GM23248 (cell line): ENCODE data around the gene AMDHD1. TPM values are rescaled to one million over a fixed set of nuclear protein-coding genes. Genes with fewer than 3 reads are reported as not detected.

Source experiments
- DNase-seq: peaks from one replicate; pipeline ENCODE4 v3.0.0-alpha.2; 2015
- H2AFZ ChIP-seq: fragments of 200-600 bp; sonication (generic); 2 replicates; pipeline ENCODE4 v1.6.1; 2016; ENCODE audit warnings: antibody characterized with exemption
- H3F3A ChIP-seq: fragments of 200-600 bp; sonication (generic); 2 replicates; pipeline ENCODE4 v1.6.1; 2016; ENCODE audit warnings: mild to moderate bottlenecking, antibody characterized with exemption, mixed run types; ENCODE audit not compliant: insufficient read depth
- H3K27ac ChIP-seq: fragments of 200-600 bp; sonication (generic); 2 replicates; pipeline ENCODE4 v1.5.1; 2016; ENCODE audit warnings: mild to moderate bottlenecking
- H3K27me3 ChIP-seq: fragments of 200-600 bp; sonication (generic); replicated peaks from 2 replicates; pipeline ENCODE4 v1.6.1; 2016; ENCODE audit warnings: mild to moderate bottlenecking; ENCODE audit not compliant: insufficient read depth
- H3K36me3 ChIP-seq: fragments of 200-600 bp; sonication (generic); 2 replicates; pipeline ENCODE4 v1.6.1; 2016; ENCODE audit warnings: low read depth, mild to moderate bottlenecking
- H3K4me1 ChIP-seq: fragments of 200-600 bp; sonication (generic); 2 replicates; pipeline ENCODE4 v1.6.1; 2016; ENCODE audit warnings: mild to moderate bottlenecking; ENCODE audit not compliant: insufficient read depth
- H3K4me2 ChIP-seq: fragments of 200-600 bp; sonication (generic); one replicate; pipeline ENCODE4 v1.6.1; 2016; ENCODE audit warnings: mild to moderate bottlenecking; ENCODE audit not compliant: unreplicated experiment
- H3K4me3 ChIP-seq: fragments of 200-600 bp; sonication (generic); 2 replicates; pipeline ENCODE4 v1.5.1; 2016; ENCODE audit warnings: mild to moderate bottlenecking
- H3K79me2 ChIP-seq: fragments of 200-600 bp; sonication (generic); 2 replicates; pipeline ENCODE4 v1.6.1; 2016; ENCODE audit warnings: mild to moderate bottlenecking; ENCODE audit not compliant: insufficient read depth
- H3K9ac ChIP-seq: fragments of 200-600 bp; sonication (generic); 2 replicates; pipeline ENCODE4 v1.6.1; 2016; ENCODE audit warnings: mild to moderate bottlenecking
- H3K9me2 ChIP-seq: fragments of 200-600 bp; sonication (generic); 2 replicates; pipeline ENCODE4 v1.6.1; 2016; ENCODE audit warnings: mixed run types, mild to moderate bottlenecking, moderate library complexity; ENCODE audit not compliant: insufficient read depth
- H3K9me3 ChIP-seq: fragments of 200-600 bp; sonication (generic); one replicate; pipeline ENCODE4 v1.6.1; 2017; ENCODE audit warnings: low read depth
- H4K20me1 ChIP-seq: fragments of 200-600 bp; sonication (generic); 2 replicates; pipeline ENCODE4 v1.6.0; 2016; ENCODE audit not compliant: insufficient read depth
- EZH2 ChIP-seq: fragments of 200-600 bp; sonication (generic); IDR thresholded peaks from 2 replicates; pipeline ENCODE4 v1.6.1; 2018; ENCODE audit warnings: antibody characterized with exemption, mild to moderate bottlenecking; ENCODE audit not compliant: insufficient read depth, poor library complexity, severe bottlenecking
- EZH2phosphoT487 ChIP-seq: fragments of 200-600 bp; sonication (generic); IDR thresholded peaks from 2 replicates; pipeline ENCODE4 v1.6.1; 2018; ENCODE audit warnings: antibody characterized with exemption, moderate library complexity, mild to moderate bottlenecking, low read depth; ENCODE audit not compliant: insufficient read depth
- WGBS, 2 experiments: methylation state at CpG; one replicate each; pipeline ENCODE4 v1.1.6; 2015 to 2017; ENCODE audit warnings: low lambda C conversion rate in 2 of 2, low coverage in 1 of 2; ENCODE audit errors: missing lambda C conversion rate in 2 of 2; 5-methylcytosine and 5-hydroxymethylcytosine counted together
- in situ Hi-C: fragments of 300-500 bp; cut with MboI; formaldehyde crosslinking; loops from 2 replicates; pipeline ENCODE4 v1.15.0; 2020
- polyA plus RNA-seq: library from polyadenylated mRNA; unstranded; fragments of >200 nt; fragmentation: Nextera tagmentation; extraction: Ambion mirVana; gene quantifications from 2 replicates; pipeline ENCODE4 v1.2.1, GENCODE V29; 2016
- total RNA-seq: library from RNA; depleted of rRNA; stranded (reverse); fragments of >200 nt; shearing (Covaris generic); gene quantifications from 2 replicates; pipeline ENCODE4 v1.2.3, GENCODE V29; 2014; rRNA removed

AMDHD1 gene, protein sequence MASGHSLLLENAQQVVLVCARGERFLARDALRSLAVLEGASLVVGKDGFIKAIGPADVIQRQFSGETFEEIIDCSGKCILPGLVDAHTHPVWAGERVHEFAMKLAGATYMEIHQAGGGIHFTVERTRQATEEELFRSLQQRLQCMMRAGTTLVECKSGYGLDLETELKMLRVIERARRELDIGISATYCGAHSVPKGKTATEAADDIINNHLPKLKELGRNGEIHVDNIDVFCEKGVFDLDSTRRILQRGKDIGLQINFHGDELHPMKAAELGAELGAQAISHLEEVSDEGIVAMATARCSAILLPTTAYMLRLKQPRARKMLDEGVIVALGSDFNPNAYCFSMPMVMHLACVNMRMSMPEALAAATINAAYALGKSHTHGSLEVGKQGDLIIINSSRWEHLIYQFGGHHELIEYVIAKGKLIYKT
- 1.1 and 1.3 TPM in 2 replicates for total RNA-seq
- polyA plus RNA-seq: 0.22 and 0.38 TPM in 2 replicates

GRCh38 chr12:95943330-95943842, at the start of gene AMDHD1:
Gene AMDHD1, plus strand, starts transcription at chr12:95943331. Its CDS starts 68 bp downstream, at chr12:95943399.
- Histone ChIP-seq H3K9me2 (no peaks in the 10 kb centered on the region), H4K20me1 (no peaks in the 10 kb centered on the region), H3K27ac (no peak within 1 kb of the TSS), H2AFZ (peak within 1 kb of the TSS; percentile 88), H3K27me3 (no peaks in the 10 kb centered on the region), H3K4me3 (peak within 1 kb of the TSS; percentile 77), H3K4me1 (no peaks in the 10 kb centered on the region), H3K9ac (peak within 1 kb of the TSS; percentile 79), H3K9me3 (no peaks in the 10 kb centered on the region), H3F3A (no peaks in the 10 kb centered on the region), H3K36me3 (no peaks in the 10 kb centered on the region), H3K79me2 (no peaks in the 10 kb centered on the region), H3K4me2 (peak within 1 kb of the TSS; percentile 78)
- in situ Hi-C loops: no loop called here
- DNase-seq: peak; percentile 75
- no peak for TF ChIP-seq EZH2phosphoT487
- no peak for TF ChIP-seq EZH2
- 1% methylated on average over 33 of the region's 38 CpGs for WGBS, 2 experiments

DNA sequence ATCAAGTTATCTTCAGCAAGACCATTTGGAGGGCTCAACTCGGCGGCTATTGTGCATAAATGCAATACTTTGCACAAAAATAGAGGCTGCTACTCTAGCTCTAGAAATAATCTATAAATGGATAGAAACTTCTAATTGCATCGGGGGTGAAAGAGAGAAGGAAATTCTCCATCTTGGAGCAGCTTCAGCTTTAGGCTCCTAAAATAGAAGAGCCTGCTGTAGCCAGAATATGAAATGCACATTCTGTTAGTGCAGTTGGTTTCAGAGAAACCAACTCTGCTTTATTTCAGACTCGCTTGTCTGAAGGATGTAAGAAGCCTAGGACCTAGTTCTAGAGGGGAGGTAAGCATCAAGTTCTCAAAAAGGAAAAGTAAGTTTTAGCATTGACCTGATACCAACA, 46.3 kb upstream of the AMDHD1 start:
- Histone ChIP-seq H3K27ac (no peak overlapping the region), H3K36me3 (no peaks in the 10 kb centered on the region), H2AFZ (no peak overlapping the region), H3K9me3 (no peaks in the 10 kb centered on the region), H3K27me3 (peaks cover 24% of the 10 kb centered on the region), H3K79me2 (no peaks in the 10 kb centered on the region), H4K20me1 (no peaks in the 10 kb centered on the region), H3K9me2 (no peaks in the 10 kb centered on the region), H3F3A (no peaks in the 10 kb centered on the region), H3K4me1 (no peaks in the 10 kb centered on the region), H3K9ac (no peak overlapping the region), H3K4me2 (no peak overlapping the region), H3K4me3 (no peak overlapping the region)
- TF ChIP-seq EZH2phosphoT487: no peak
- no peak for TF ChIP-seq EZH2
- DNase-seq: no peak
- in situ Hi-C loops: no loop called here
- 57 to 58% methylated on average over 4 of the region's 4 CpGs for WGBS, 2 experiments

DNA sequence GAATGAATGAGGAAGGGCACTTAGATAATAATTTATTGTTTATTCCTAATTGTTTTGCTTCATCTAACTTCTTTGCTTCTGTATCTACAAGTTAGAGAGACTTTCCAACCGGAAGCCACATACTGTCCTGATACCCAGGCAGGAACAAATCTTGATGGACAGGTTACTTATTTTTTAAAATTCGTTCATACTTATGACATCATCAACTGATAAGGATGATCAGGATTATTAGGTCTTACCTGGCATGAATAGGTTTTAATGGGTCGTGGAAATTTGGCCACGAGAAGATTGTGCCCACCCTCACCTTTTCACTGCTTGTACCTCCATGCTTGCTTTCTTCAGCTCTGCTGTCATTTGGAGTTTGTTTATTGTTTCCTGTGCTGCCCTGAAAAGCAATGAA, 45.0 kb upstream of the AMDHD1 start:
- H3K27ac ChIP-seq: no peak overlapping the region
- no peak overlapping the region for H2AFZ ChIP-seq
- H3K9me3 ChIP-seq: no peaks in the 10 kb centered on the region
- in situ Hi-C loops: no loop called here
- H3K4me1 ChIP-seq: no peaks in the 10 kb centered on the region
- DNase-seq: no peak
- no peaks in the 10 kb centered on the region for H3K9me2 ChIP-seq
- H3K36me3 ChIP-seq: no peaks in the 10 kb centered on the region
- H3K4me3 ChIP-seq: no peak overlapping the region
- no peaks in the 10 kb centered on the region for H3K79me2 ChIP-seq
- no peak overlapping the region for H3K4me2 ChIP-seq
- no peaks in the 10 kb centered on the region for H4K20me1 ChIP-seq
- H3K9ac ChIP-seq: no peak overlapping the region
- H3K27me3 ChIP-seq: peaks cover 34% of the 10 kb centered on the region
- WGBS, 2 experiments: 42 to 46% methylated on average over 4 of the region's 4 CpGs
- no peaks in the 10 kb centered on the region for H3F3A ChIP-seq
- TF ChIP-seq EZH2phosphoT487: no peak
- no peak for TF ChIP-seq EZH2

DNA sequence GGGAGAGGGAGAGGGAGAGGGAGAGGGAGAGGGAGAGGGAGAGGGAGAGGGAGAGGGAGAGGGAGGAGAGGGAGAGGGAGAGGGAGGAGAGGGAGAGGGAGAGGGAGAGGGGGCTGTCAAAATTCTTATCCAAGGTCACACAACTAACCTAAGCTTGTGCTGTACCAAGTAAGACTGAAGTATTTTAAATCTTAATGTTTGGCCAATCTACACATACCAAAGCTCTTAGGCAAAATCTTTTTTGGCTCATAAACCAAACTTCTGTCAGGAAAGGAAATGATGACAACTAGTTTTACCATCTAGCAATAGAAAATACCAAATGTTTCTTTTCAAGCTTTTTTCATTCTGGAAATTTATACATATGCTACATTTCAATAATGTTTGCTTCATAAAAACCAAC, 34.6 kb upstream of the AMDHD1 start:
- no peak for TF ChIP-seq EZH2
- TF ChIP-seq EZH2phosphoT487: no peak
- no peak overlapping the region for H3K4me3 ChIP-seq
- H2AFZ ChIP-seq: no peak overlapping the region
- H3K9me2 ChIP-seq: peaks cover 4% of the 10 kb centered on the region; the same call in 1 of the 2 replicates
- no peaks in the 10 kb centered on the region for H3K9me3 ChIP-seq
- peaks cover 5% of the 10 kb centered on the region for H3K4me1 ChIP-seq
- no peak overlapping the region for H3K9ac ChIP-seq
- H3K27me3 ChIP-seq: peaks cover 25% of the 10 kb centered on the region; the same call in 1 of the 2 replicates
- no peaks in the 10 kb centered on the region for H4K20me1 ChIP-seq
- H3F3A ChIP-seq: peaks cover 3% of the 10 kb centered on the region; the same call in 1 of the 2 replicates
- peak; percentile 64 for DNase-seq
- peak overlapping the region; percentile 0 for H3K4me2 ChIP-seq
- H3K79me2 ChIP-seq: no peaks in the 10 kb centered on the region
- in situ Hi-C loops: no loop called here
- H3K36me3 ChIP-seq: no peaks in the 10 kb centered on the region
- no peak overlapping the region for H3K27ac ChIP-seq
